ENCODE measurements around the gene ERP27.
A peak's percentile ranks its signal among the peaks of the same experiment; 100 is the strongest.

The ERP27 gene

GRCh38 chr12:14871886-14872285 lies 66.5 kb downstream of the ERP27 start:
- DNase-seq: no peak
- no peaks in the 10 kb centered on the region for H3K27me3 ChIP-seq (ENCODE audit: control insufficient read depth in 1 of 2, insufficient read depth in 1 of 2, low read length in 2 of 2)
- no peak overlapping the region for H3K4me3 ChIP-seq (ENCODE audit: insufficient read depth in 1 of 2, low read depth in 1 of 2, low read length in 2 of 2)
- no peaks in the 10 kb centered on the region for H3K9me3 ChIP-seq (ENCODE audit: control insufficient read depth, low read length)
- no peak overlapping the region for H2BK12ac ChIP-seq (ENCODE audit: low read length in 2 of 2)
- no peak overlapping the region for H3K27ac ChIP-seq (ENCODE audit: low read length, poor library complexity, severe bottlenecking)
- no peak overlapping the region for H3K18ac ChIP-seq (ENCODE audit: low read depth in 1 of 2, low read length in 2 of 2)
- H3K79me1 ChIP-seq (replicated peaks; ENCODE audit: low read length, poor library complexity, severe bottlenecking): no peaks in the 10 kb centered on the region
- no peak overlapping the region for H2BK15ac ChIP-seq (ENCODE audit: low read depth, poor library complexity, severe bottlenecking)
- no peak overlapping the region for H2AK5ac ChIP-seq (ENCODE audit: low read length, severe bottlenecking)
- H3K36me3 ChIP-seq (ENCODE audit: control insufficient read depth in 1 of 2, insufficient read depth in 2 of 2, low read depth in 1 of 2, low read length in 2 of 2): no peaks in the 10 kb centered on the region
- no peak overlapping the region for H2BK120ac ChIP-seq (ENCODE audit: low read depth, low read length)
- no peak overlapping the region for H2BK5ac ChIP-seq (ENCODE audit: low read depth, low read length, poor library complexity, severe bottlenecking)
- H3K4me2 ChIP-seq (ENCODE audit: low read length, poor library complexity, severe bottlenecking): no peak overlapping the region
- H2AFZ ChIP-seq (ENCODE audit: low read depth, low read length): no peak overlapping the region
- H4K8ac ChIP-seq (ENCODE audit: low read length): no peak overlapping the region
- H3K4me1 ChIP-seq (ENCODE audit: control insufficient read depth, insufficient read depth, low read depth, low read length): no peaks in the 10 kb centered on the region
- no peak overlapping the region for H3K9ac ChIP-seq (ENCODE audit: low read length)
- H4K91ac ChIP-seq (ENCODE audit: low read length): no peak overlapping the region
- H3K23ac ChIP-seq (ENCODE audit: low read length in 2 of 2): no peak overlapping the region
- no peak overlapping the region for H3K4ac ChIP-seq (ENCODE audit: low read depth in 1 of 2, low read length in 2 of 2)
- no CpG with 5 or more reads among the region's 1 CpG for WGBS
- no peak overlapping the region for H3K14ac ChIP-seq (ENCODE audit: low read length in 2 of 2)

- H2BK5ac ChIP-seq (ENCODE audit: low read depth, low read length, poor library complexity, severe bottlenecking): no peak overlapping the region
- 94% methylated on average over 1 of the region's 1 CpG for WGBS
- H3K9ac ChIP-seq (ENCODE audit: low read length): no peak overlapping the region
- no peaks in the 10 kb centered on the region for H3K27me3 ChIP-seq (ENCODE audit: control insufficient read depth in 1 of 2, insufficient read depth in 1 of 2, low read length in 2 of 2)
- no peak overlapping the region for H3K23ac ChIP-seq (ENCODE audit: low read length in 2 of 2)
- H4K91ac ChIP-seq (ENCODE audit: low read length): no peak overlapping the region
- H3K27ac ChIP-seq (ENCODE audit: low read length, poor library complexity, severe bottlenecking): no peak overlapping the region
- no peaks in the 10 kb centered on the region for H3K36me3 ChIP-seq (ENCODE audit: control insufficient read depth in 1 of 2, insufficient read depth in 2 of 2, low read depth in 1 of 2, low read length in 2 of 2)
- H4K8ac ChIP-seq (ENCODE audit: low read length): no peak overlapping the region
- H3K4ac ChIP-seq (ENCODE audit: low read depth in 1 of 2, low read length in 2 of 2): no peak overlapping the region
- H2BK12ac ChIP-seq (ENCODE audit: low read length in 2 of 2): no peak overlapping the region
- peak overlapping the region; percentile 27 for H2AFZ ChIP-seq (ENCODE audit: low read depth, low read length)
- DNase-seq: no peak
- H3K79me1 ChIP-seq (replicated peaks; ENCODE audit: low read length, poor library complexity, severe bottlenecking): no peaks in the 10 kb centered on the region
- no peak overlapping the region for H2BK120ac ChIP-seq (ENCODE audit: low read depth, low read length)
- H3K9me3 ChIP-seq (ENCODE audit: control insufficient read depth, low read length): no peaks in the 10 kb centered on the region
- H2AK5ac ChIP-seq (ENCODE audit: low read length, severe bottlenecking): no peak overlapping the region
- no peak overlapping the region for H2BK15ac ChIP-seq (ENCODE audit: low read depth, poor library complexity, severe bottlenecking)
- H3K4me3 ChIP-seq (ENCODE audit: insufficient read depth in 1 of 2, low read depth in 1 of 2, low read length in 2 of 2): no peak overlapping the region
- H3K14ac ChIP-seq (ENCODE audit: low read length in 2 of 2): no peak overlapping the region
- H3K18ac ChIP-seq (ENCODE audit: low read depth in 1 of 2, low read length in 2 of 2): no peak overlapping the region
- no peaks in the 10 kb centered on the region for H3K4me1 ChIP-seq (ENCODE audit: control insufficient read depth, insufficient read depth, low read depth, low read length)
- H3K4me2 ChIP-seq (ENCODE audit: low read length, poor library complexity, severe bottlenecking): no peak overlapping the region
Measured at GRCh38 chr12:14871247-14871646, 67.1 kb downstream of the ERP27 start.

- Histone ChIP-seq H3K23ac (ENCODE audit: low read length in 2 of 2) (no peak overlapping the region), H3K4me3 (ENCODE audit: insufficient read depth in 1 of 2, low read depth in 1 of 2, low read length in 2 of 2) (no peak overlapping the region), H3K4me1 (ENCODE audit: control insufficient read depth, insufficient read depth, low read depth, low read length) (no peaks in the 10 kb centered on the region), H3K36me3 (ENCODE audit: control insufficient read depth in 1 of 2, insufficient read depth in 2 of 2, low read depth in 1 of 2, low read length in 2 of 2) (no peaks in the 10 kb centered on the region), H3K18ac (ENCODE audit: low read depth in 1 of 2, low read length in 2 of 2) (no peak overlapping the region), H2BK12ac (ENCODE audit: low read length in 2 of 2) (no peak overlapping the region), H2AK5ac (ENCODE audit: low read length, severe bottlenecking) (no peak overlapping the region), H4K8ac (ENCODE audit: low read length) (no peak overlapping the region), H2AFZ (ENCODE audit: low read depth, low read length) (no peak overlapping the region), H3K27ac (ENCODE audit: low read length, poor library complexity, severe bottlenecking) (no peak overlapping the region), H3K9ac (ENCODE audit: low read length) (no peak overlapping the region), H3K9me3 (ENCODE audit: control insufficient read depth, low read length) (no peaks in the 10 kb centered on the region), H3K4ac (ENCODE audit: low read depth in 1 of 2, low read length in 2 of 2) (no peak overlapping the region), H2BK120ac (ENCODE audit: low read depth, low read length) (no peak overlapping the region), H4K91ac (ENCODE audit: low read length) (no peak overlapping the region), H2BK15ac (ENCODE audit: low read depth, poor library complexity, severe bottlenecking) (no peak overlapping the region), H3K27me3 (ENCODE audit: control insufficient read depth in 1 of 2, insufficient read depth in 1 of 2, low read length in 2 of 2) (no peaks in the 10 kb centered on the region), H2BK5ac (ENCODE audit: low read depth, low read length, poor library complexity, severe bottlenecking) (no peak overlapping the region), H3K14ac (ENCODE audit: low read length in 2 of 2) (peak overlapping the region in 1 of 2 experiments; percentile 66), H3K79me1 (replicated peaks; ENCODE audit: low read length, poor library complexity, severe bottlenecking) (no peaks in the 10 kb centered on the region), H3K4me2 (ENCODE audit: low read length, poor library complexity, severe bottlenecking) (no peak overlapping the region)
- no peak for DNase-seq
- 96% methylated on average over 3 of the region's 3 CpGs for WGBS
Measured at GRCh38 chr12:14868916-14869506, 69.3 kb downstream of the ERP27 start.

All from mesenchymal stem cell (in vitro differentiated cells and primary cell).